HepG2 (cell line): ENCODE data around the gene CDC123. TPM values are rescaled to one million over a fixed set of nuclear protein-coding genes. Genes with fewer than 3 reads are reported as not detected.

Experiments used
- ASH2L ChIP-seq: fragments of 300-600, 200-600 bp; sonication (generic); IDR thresholded peaks from 2 replicates; pipeline ENCODE4 v1.7.0; 2017; ENCODE audit warnings: low read depth, mild to moderate bottlenecking, moderate library complexity, mixed read lengths, low read length; ENCODE audit not compliant: insufficient read length
- ERF ChIP-seq: IDR thresholded peaks from 2 replicates; pipeline ENCODE4 v1.6.1; 2018; ENCODE audit warnings: missing biosample characterization, missing genetic modification reagents
- ETV6 ChIP-seq: sonication (generic); formaldehyde crosslinking; conservative IDR thresholded peaks from 2 replicates; pipeline ENCODE4 v1.4.0; 2020; ENCODE audit warnings: missing genetic modification reagents
- KDM2A ChIP-seq: sonication (generic); formaldehyde crosslinking; IDR thresholded peaks from 2 replicates; pipeline ENCODE4 v1.4.0; 2020; ENCODE audit warnings: low read depth, missing genetic modification reagents, borderline replicate concordance
- KLF13 ChIP-seq: sonication (generic); formaldehyde crosslinking; IDR thresholded peaks from 2 replicates; pipeline ENCODE4 v1.4.0; 2020; ENCODE audit warnings: mild to moderate bottlenecking, missing genetic modification reagents
- KLF6 ChIP-seq: IDR thresholded peaks from 2 replicates; pipeline ENCODE4 v1.8.0; 2016; ENCODE audit warnings: missing biosample characterization, missing genetic modification reagents
- NCOR1 ChIP-seq: fragments of 200-600 bp; sonication (generic); IDR thresholded peaks from 2 replicates; pipeline ENCODE4 v1.7.0; 2017; ENCODE audit warnings: antibody characterized with exemption, low read length, borderline replicate concordance
- NFKB2 ChIP-seq: sonication (generic); formaldehyde crosslinking; IDR thresholded peaks from 2 replicates; pipeline ENCODE4 v1.4.0; 2020; ENCODE audit warnings: missing genetic modification reagents, borderline replicate concordance
- PATZ1 ChIP-seq: sonication (generic); formaldehyde crosslinking; IDR thresholded peaks from 2 replicates; pipeline ENCODE4 v1.4.0; 2020; ENCODE audit warnings: missing genetic modification reagents
- PAWR ChIP-seq: sonication (generic); formaldehyde crosslinking; IDR thresholded peaks from 2 replicates; pipeline ENCODE4 v1.4.0; 2020; ENCODE audit warnings: missing genetic modification reagents, mild to moderate bottlenecking, borderline replicate concordance
- RFX5 ChIP-seq: IDR thresholded peaks from 2 replicates; pipeline ENCODE4 v1.6.1; 2011; ENCODE audit warnings: low read depth, low read length, improper control_type of control experiment
- SIN3A ChIP-seq: IDR thresholded peaks from 2 replicates; pipeline ENCODE4 v1.6.1; 2011; ENCODE audit warnings: low read depth, mild to moderate bottlenecking, control low read depth, low read length, borderline replicate concordance
- SOX6 ChIP-seq, 2 experiments: fragments of 450-650 bp in 1 of 2; sonication (generic) in 1 of 2; formaldehyde crosslinking in 1 of 2; IDR thresholded peaks; 2 replicates each; pipeline versions ENCODE4 v1.4.0 to v1.6.1; 2017 to 2020; ENCODE audit warnings: antibody characterized with exemption in 1 of 2, mild to moderate bottlenecking in 1 of 2, missing genetic modification reagents in 1 of 2
- UBTF ChIP-seq: sonication (generic); formaldehyde crosslinking; IDR thresholded peaks from 2 replicates; pipeline ENCODE4 v1.4.0; 2020; ENCODE audit warnings: mild to moderate bottlenecking, missing genetic modification reagents
- YEATS4 ChIP-seq: sonication (generic); formaldehyde crosslinking; IDR thresholded peaks from 2 replicates; pipeline ENCODE4 v1.4.0; 2020; ENCODE audit warnings: missing genetic modification reagents, borderline replicate concordance
- ZBTB38 ChIP-seq: sonication (generic); formaldehyde crosslinking; IDR thresholded peaks from 2 replicates; pipeline ENCODE4 v1.5.1; 2020; ENCODE audit warnings: mild to moderate bottlenecking, missing genetic modification reagents
- ZNF513 ChIP-seq: sonication (generic); formaldehyde crosslinking; conservative IDR thresholded peaks from 2 replicates; pipeline ENCODE4 v1.5.0; 2020; ENCODE audit warnings: missing genetic modification reagents
- ZNF563 ChIP-seq: sonication (generic); formaldehyde crosslinking; IDR thresholded peaks from 2 replicates; pipeline ENCODE4 v1.8.0; 2022; ENCODE audit warnings: mild to moderate bottlenecking, moderate library complexity, missing genetic modification reagents
- polyA plus RNA-seq, 8 experiments: library from polyadenylated mRNA; depleted of rRNA in 3 of 8; stranded (reverse) in 7 of 8; unstranded in 1 of 8; fragments of >200 nt; fragmentation: Illumina TruSeq in 4 of 8; extraction: Trizol in 4 of 8; gene quantifications; 2 replicates each; pipeline versions ENCODE4 v1.2.1 to v1.2.3, GENCODE V29; 2011 to 2016; ENCODE audit warnings: low read depth in 4 of 8, missing spikeins in 1 of 8, mixed read lengths in 1 of 8; ENCODE audit not compliant: insufficient read depth in 1 of 8
- total RNA-seq, 5 experiments: library from RNA; depleted of rRNA; stranded (reverse); fragments of >200 nt; fragmentation: Illumina TruSeq; extraction: Trizol; gene quantifications; 2 replicates each; pipeline ENCODE4 v1.2.3, GENCODE V29; 2016; ENCODE audit warnings: low read depth in 1 of 5
- TF ChIP-seq, protein P1 (sequence below): sonication (generic); formaldehyde crosslinking; IDR thresholded peaks from 2 replicates; pipeline ENCODE4 v1.8.1; 2023; ENCODE audit warnings: mild to moderate bottlenecking, missing genetic modification reagents, borderline replicate concordance
- TF ChIP-seq, protein P2 (sequence below): sonication (generic); formaldehyde crosslinking; IDR thresholded peaks from 2 replicates; pipeline ENCODE4 v1.9.0; 2021; ENCODE audit warnings: missing genetic modification reagents, borderline replicate concordance

CDC123 gene
- total and polyA plus RNA-seq, 2 of the 13 experiments (the other 11 are each of a cell fraction or from before 2014, with no cell fraction given): 63.3 to 153 TPM

DNA sequence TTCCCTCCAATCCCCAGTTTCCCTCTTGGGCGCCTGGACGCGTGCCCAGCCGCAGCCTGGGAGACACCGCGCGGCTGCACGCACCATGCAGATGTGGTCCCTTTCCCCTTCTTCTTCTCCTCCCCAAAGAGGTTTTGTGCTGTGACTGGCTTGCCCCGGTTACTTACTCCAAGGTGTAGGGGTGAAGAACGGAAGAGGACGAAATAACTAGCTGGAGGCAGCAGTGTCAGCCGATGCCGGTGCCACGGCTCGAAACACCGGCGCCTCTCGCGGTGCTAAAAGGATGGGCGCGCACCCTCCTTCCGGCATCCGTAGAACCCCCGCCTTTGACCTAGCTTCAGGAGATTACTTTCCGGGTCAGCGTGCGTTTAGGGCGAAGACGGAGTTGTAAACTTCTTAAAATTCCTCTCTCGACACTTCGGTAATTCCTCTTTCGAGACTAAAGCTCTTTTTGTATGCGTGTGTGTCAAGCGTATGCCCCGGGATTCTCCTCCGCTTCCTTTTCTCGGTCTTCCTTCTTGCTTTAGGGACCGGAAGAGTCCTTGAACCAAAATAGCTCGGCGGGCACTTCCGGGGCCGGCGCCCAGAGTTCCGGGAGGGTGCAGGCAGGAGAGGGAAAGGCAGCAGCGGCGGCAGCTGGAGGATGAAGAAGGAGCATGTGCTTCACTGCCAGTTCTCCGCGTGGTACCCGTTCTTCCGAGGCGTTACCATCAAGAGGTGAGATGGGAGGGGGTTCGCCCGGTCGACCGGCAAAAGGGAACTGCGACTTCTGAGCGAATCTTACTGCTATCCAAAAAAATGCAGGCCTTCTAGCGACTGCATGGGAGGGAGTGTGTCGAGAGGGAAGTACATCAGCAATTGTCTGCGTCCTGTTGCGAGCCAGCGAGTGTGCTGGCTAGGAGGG, at the start of gene CDC123, which contains the start of gene NUDT5 (continued):
- no peak for TF ChIP-seq ZNF513
- TF ChIP-seq KLF13 (CRISPR knock-in tag): peak; percentile 68; the same call in 1 of the 2 replicates
- no peak; the same call in none of the 2 replicates for TF ChIP-seq ETV6 (CRISPR knock-in tag)
- no peak for TF ChIP-seq SOX6 (IDR thresholded peaks at IDR 0.05)
- peak; percentile 64 for TF ChIP-seq SOX6 (CRISPR knock-in tag; IDR thresholded peaks at IDR 0.05)
- TF ChIP-seq PAWR: no peak
- peak; percentile 83 for TF ChIP-seq YEATS4 (CRISPR knock-in tag)
- TF ChIP-seq NFKB2 (CRISPR knock-in tag): peak; percentile 57; the same call in 1 of the 2 replicates
- peak; percentile 50; the same call in 1 of the 2 replicates for TF ChIP-seq UBTF (CRISPR knock-in tag)
- TF ChIP-seq KDM2A: peak; percentile 77
- TF ChIP-seq ZNF563 (CRISPR knock-in tag): 0 out of 2 replicates have a peak, but pooled peaks have one; percentile 60
- TF ChIP-seq ASH2L: peak; percentile 100
- TF ChIP-seq RFX5: peak; percentile 31; the same call in 1 of the 2 replicates
- TF ChIP-seq, protein P1, sequence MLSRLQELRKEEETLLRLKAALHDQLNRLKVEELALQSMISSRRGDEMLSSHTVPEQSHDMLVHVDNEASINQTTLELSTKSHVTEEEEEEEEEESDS (CRISPR knock-in tag): peak; percentile 17; the same call in 1 of the 2 replicates
- TF ChIP-seq PATZ1 (CRISPR knock-in tag): peak; percentile 51; the same call in 1 of the 2 replicates
- 0 out of 2 replicates have a peak, but pooled peaks have one; percentile 19 for TF ChIP-seq ERF (CRISPR knock-in tag)
- TF ChIP-seq NCOR1: peak; percentile 70; the same call in 1 of the 2 replicates
- TF ChIP-seq SIN3A: peak; percentile 85; the same call in 1 of the 2 replicates
- peak; percentile 31; the same call in 1 of the 2 replicates for TF ChIP-seq KLF6 (CRISPR knock-in tag)
- TF ChIP-seq, protein P2, sequence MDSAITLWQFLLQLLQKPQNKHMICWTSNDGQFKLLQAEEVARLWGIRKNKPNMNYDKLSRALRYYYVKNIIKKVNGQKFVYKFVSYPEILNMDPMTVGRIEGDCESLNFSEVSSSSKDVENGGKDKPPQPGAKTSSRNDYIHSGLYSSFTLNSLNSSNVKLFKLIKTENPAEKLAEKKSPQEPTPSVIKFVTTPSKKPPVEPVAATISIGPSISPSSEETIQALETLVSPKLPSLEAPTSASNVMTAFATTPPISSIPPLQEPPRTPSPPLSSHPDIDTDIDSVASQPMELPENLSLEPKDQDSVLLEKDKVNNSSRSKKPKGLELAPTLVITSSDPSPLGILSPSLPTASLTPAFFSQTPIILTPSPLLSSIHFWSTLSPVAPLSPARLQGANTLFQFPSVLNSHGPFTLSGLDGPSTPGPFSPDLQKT (CRISPR knock-in tag): no peak
- TF ChIP-seq ZBTB38 (CRISPR knock-in tag): peak; percentile 85
